Muscle of back (tissue), 11 donors: ENCODE measurements around the gene DTNA. TPM values are rescaled to one million over a fixed set of nuclear protein-coding genes. Genes with fewer than 3 reads are reported as not detected.

Experiments used
- DNase-seq, 3 donors: peaks; one replicate each; pipeline versions ENCODE4 v3.0.0 to v3.0.0-alpha.2; 2013
- polyA plus RNA-seq, 10 donors: library from polyadenylated mRNA; unstranded; fragments of 120-200 nt; gene quantifications; one replicate each; pipeline ENCODE4 v1.2.1, GENCODE V29; 2013; ENCODE audit not compliant: insufficient read length in 10 of 10

Gene DTNA
- polyA plus RNA-seq, 10 donors = 49.5 to 127 (median 85.9) TPM

DNA sequence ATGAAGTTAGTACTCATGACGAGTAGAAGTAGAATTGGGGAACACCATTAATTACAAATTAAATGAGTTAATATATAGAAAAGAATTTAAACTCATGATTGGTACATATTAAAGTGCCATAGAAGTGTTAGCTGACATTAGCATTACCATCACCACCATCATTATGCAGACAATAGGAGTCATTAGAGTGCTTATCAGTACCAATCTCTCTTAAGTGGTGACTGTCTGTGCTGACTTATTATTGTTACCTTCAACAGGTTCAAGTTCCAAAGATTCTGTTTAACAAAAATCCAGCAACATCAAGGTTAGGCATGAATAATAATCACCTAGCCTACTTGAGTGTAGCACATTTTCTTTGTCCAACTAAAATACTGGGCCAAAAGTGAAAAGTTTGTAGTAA, 222.3 kb downstream of the DTNA start:
- DNase-seq = no peak

DNA sequence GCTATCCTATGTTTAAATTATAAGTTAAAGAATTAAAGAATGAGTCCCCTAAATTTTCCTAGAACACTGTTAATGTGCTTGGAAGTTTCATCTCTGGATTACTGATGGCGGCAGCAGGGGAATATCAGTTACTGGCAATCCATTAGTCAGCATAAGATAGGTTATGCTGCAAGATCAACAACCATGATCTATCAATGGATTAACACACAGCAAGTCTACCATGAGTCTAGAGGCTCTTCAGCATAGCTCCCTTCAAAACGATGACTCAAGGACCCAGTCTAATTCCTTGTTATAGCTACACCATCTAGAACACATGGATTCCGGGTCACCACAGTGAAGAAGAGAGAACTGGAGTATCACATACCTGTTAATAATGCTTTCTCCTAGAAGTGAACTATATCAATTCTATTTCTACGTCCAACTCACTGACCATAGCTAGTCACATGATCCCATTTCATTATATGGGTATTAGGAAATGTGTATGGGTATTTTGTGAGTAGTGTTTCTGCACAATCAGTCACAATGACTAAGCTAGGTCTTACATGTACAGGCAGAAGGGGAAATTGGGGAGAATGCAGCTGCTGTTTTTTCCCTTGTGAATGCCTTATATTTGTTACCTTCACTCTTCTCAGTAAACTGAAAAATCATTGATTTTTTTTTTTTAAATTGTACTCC, 222.8 kb downstream of the DTNA start:
- no peak for DNase-seq

DNA sequence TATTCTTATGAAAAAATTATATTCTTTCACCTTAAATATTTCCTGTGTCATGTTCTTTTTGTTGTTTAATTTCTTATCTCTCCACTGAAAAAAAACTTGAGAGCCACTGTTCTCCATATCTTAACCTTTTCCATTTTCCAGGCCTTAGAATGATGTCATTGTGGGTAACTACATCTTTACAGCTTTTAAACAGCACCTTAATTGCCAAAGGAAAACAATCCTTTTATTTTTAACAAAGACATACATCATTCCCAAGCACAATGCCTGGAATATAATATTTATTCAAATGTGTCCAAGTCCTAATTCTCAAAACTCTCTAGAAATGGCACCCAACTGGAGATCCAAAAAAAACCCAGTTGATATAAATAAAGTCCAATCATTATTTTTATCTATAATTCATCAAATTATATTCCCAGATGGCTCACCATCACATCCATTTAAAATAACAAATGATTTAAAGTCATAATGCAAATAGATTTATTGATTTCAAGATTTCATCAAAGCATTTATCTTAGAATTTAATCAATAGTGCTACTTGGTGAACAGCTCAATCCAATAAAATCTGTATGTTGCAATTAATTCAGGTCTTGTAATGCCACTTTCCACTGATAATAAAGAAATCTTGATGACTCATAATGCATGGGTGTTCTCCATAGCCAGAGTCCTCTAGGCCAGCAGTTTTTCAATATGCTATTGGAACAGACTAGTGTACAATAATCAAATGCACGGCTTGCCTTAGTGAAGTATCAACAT, 224.0 kb downstream of the DTNA start:
- DNase-seq = no peak

DNA sequence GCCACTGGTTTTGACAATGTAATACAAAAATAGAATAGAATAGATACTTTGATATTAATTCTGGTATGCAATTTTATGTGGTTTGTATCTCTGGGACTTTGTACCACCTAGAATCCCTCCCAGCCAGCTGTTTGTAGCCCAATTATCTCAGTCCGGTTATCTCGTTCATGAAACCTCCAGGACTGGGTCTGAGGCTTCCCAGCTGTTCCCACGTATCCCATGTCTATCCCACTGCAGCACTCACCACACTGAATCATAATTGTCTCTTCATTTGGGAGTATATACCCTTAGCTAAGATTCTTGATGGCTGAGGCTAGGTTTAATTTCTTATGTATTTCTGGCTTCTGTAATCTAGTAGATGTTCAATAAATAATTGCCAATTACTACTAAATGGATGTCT, 226.7 kb downstream of the DTNA start:
- DNase-seq = no peak

DNA sequence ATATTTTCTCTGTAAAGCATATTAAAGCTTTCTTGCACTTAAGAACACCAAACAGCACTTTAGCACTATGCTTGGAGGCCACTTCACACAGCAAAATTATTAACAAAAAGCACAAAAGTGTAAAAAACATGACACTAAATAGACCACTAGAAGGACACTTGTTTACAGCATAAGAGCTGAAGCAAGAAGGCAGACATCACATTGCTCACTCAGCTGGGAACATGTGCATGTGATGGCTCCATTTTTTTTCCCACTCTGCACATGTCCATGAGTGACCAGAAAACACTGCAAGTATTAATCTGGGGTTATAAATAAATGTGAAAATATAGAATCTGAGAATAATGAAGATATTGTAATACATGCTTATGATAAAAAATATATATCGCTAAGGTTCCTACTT, 228.0 kb downstream of the DTNA start:
- DNase-seq = no peak
